ENCODE measurements around the gene GABARAP.
A peak's percentile ranks its signal among the peaks of the same experiment; 100 is the strongest.
"Not testable (repeated sequence)": the region's sequence is repeated elsewhere in the genome, so short reads cannot be mapped to it uniquely, and the experiment has no call there.

Gene GABARAP

DNA sequence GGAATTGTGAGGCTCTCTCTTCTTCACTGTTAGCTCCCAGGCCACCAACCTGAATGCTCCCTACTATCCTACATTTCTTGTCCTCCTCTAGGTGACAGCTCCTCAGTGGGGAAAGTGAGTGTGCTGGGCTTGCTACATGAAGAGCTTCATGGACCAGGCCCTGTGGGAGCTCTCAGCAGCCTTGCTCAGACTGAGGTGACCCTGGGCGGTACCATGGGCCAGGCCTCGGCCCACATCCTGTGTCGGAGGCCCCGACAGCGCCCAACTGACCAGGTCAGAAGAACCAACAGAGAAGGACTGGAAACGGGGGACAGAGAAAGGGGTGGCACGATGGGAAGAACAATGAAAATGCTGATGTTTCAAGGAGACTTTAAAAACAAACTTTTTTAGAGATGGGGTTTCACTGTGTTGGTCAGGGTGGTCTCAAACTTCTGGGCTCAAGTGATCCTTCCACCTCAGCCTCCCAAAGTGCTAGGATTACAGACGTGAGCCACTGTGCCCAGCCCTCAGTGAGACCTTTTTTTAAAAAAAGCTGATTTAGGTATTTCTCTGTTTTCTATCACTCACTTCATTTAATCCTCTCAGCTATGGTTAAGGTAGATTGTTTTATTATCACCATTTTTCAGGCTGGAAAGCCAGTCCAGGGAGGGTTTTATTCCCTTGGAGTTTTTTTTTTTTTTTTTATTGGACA is 14.7 kb upstream of the GABARAP start:
- Histone ChIP-seq H3K27me3 (ENCODE audit: control insufficient read depth, insufficient read depth, low read length) (peaks cover 3% of the 10 kb centered on the region), H3K36me3 (ENCODE audit: control insufficient read depth, insufficient read depth, low read length) (peaks cover 21% of the 10 kb centered on the region), H3K27ac (ENCODE audit: low read depth, low read length) (no peak overlapping the region), H3K9ac (ENCODE audit: low read length) (peak overlapping the region; percentile 25), H3K4me1 (ENCODE audit: control insufficient read depth, insufficient read depth, low read length) (peaks cover 9% of the 10 kb centered on the region), H3K4me3 (ENCODE audit: low read length) (no peak overlapping the region)

DNA sequence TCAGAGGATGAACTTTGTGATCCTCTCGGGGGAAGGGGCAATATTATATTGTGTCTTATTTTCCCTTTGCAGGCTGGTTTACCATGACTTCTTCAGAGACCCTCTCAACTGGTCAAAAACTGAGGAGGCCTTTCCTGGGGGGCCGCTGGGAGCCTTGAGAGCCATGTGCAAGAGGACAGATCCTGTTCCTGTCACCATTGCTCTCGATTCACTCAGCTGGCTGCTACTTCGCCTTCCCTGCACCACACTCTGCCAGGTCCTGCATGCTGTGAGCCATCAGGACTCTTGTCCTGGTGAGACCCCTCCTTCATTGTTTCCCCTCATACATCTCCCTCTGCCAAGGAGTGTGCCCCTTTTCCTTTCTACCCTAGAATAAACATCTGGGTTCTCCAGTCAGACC is 12.3 kb upstream of the GABARAP start:
- Histone ChIP-seq H3K9ac (ENCODE audit: low read length) (no peak overlapping the region), H3K36me3 (ENCODE audit: control insufficient read depth, insufficient read depth, low read length) (peaks cover 21% of the 10 kb centered on the region), H3K27ac (ENCODE audit: low read depth, low read length) (no peak overlapping the region), H3K27me3 (ENCODE audit: control insufficient read depth, insufficient read depth, low read length) (no peaks in the 10 kb centered on the region), H3K4me3 (ENCODE audit: low read length) (no peak overlapping the region), H3K4me1 (ENCODE audit: control insufficient read depth, insufficient read depth, low read length) (peaks cover 15% of the 10 kb centered on the region)

DNA sequence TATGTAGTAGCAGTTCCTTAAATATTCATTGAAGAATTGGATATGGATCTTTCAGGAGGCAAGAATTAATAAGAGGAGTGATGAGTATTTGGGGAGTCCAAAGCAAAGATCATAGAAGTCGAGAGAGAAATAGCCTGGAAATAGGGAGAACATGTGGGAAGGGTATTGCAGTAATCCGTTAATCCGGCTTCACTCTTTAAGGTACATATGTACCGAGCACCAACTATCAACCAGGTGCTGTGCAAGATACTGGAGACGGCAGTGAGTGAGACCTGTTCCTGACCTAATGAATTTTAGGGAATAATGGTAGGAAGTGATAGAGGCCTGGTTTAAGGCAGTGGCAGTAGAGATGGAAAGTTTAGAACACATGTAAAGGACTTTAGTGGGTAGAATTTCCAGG is 10.8 kb upstream of the GABARAP start:
- Histone ChIP-seq H3K27ac (ENCODE audit: low read depth, low read length) (peak overlapping the region; percentile 100), H3K9ac (ENCODE audit: low read length) (no peak overlapping the region), H3K27me3 (ENCODE audit: control insufficient read depth, insufficient read depth, low read length) (no peaks in the 10 kb centered on the region), H3K4me1 (ENCODE audit: control insufficient read depth, insufficient read depth, low read length) (peaks cover 15% of the 10 kb centered on the region), H3K36me3 (ENCODE audit: control insufficient read depth, insufficient read depth, low read length) (peaks cover 15% of the 10 kb centered on the region), H3K4me3 (ENCODE audit: low read length) (peak overlapping the region; percentile 85)

DNA sequence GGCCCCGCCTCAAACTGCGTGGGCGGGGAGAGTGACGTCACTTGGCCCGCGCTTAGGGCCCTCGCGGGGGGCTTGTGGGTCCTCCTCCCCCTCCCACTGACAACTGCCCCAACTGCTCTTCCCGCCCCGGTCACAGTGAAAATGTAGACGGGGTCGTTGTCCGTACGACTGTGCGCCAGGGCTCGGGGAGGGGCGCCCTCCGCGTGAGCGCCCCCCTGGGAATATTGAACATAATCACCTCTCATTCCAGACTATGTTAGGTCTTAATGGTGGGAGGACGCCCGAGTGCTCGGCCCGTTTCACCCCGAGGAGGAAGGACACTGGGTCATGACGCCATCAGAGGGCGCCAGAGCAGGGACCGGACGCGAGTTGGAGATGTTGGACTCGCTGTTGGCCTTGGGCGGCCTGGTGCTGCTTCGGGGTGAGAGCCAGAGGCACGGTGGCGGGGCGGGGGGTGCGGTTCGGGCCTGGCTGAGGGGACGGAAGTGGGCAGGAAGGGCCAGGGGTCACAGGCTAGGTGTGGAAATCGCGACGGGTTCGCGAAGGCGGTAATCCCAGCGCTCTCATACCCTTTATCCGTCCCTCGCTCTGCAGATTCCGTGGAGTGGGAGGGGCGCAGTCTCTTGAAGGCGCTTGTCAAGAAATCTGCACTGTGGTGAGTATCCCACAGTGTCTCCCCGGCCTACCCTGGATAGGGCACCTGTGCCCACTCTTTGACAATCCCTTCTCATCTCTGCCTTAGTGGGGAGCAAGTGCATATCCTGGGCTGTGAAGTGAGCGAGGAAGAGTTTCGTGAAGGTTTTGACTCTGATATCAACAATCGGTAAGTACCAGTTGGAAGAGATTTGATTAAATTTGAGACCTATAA is 10.2 kb upstream of the GABARAP start, which contains the start of gene ELP5:
TSS of gene ELP5 (plus strand) at position 40 of the 868 bp plus-strand sequence. CDS start at position 376, 336 bp downstream.
- Histone ChIP-seq H3K4me1 (ENCODE audit: control insufficient read depth, insufficient read depth, low read length) (peaks cover 15% of the 10 kb centered on the region), H3K27ac (ENCODE audit: low read depth, low read length) (peak within 1 kb of the TSS; percentile 100), H3K36me3 (ENCODE audit: control insufficient read depth, insufficient read depth, low read length) (peaks cover 14% of the 10 kb centered on the region), H3K27me3 (ENCODE audit: control insufficient read depth, insufficient read depth, low read length) (no peaks in the 10 kb centered on the region), H3K4me3 (ENCODE audit: low read length) (peak within 1 kb of the TSS; percentile 85), H3K9ac (ENCODE audit: low read length) (peak within 1 kb of the TSS; percentile 92)

DNA sequence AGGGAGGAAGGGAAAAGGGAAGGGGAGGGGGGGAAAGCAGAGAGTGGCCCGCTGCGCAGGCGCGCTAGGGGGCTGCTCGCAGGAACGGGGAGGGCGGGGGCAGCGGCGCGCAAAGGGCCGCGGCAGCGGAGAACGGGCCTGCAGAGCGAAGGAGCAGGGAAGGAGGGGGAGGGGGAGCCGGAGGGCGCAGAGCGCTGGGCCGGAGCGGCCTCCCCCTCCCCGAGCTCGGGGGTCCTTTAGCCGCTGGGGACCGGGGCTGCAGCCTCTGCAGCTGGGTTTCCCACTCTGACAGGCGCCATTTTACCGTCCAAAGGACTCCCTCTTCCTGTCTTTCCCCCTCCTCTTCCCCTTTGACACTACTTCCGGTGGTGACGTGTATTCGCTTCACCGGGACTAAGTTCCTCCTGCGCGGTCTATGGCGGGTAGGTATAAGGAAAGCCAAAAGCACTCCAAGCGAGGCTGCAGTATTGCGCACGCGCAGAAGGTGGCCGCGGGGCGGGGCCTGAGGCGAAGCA is 9.5 kb upstream of the GABARAP start, which contains the start of gene CTDNEP1:
TSS of gene CTDNEP1 (minus strand) at position 74 of the 515 bp plus-strand sequence. CDS start 438 bp downstream, outside the sequence.
- H3K27me3 ChIP-seq (ENCODE audit: control insufficient read depth, insufficient read depth, low read length), result no peaks in the 10 kb centered on the region
- peak within 1 kb of the TSS; percentile 100 for H3K27ac ChIP-seq (ENCODE audit: low read depth, low read length)
- H3K4me1 ChIP-seq (ENCODE audit: control insufficient read depth, insufficient read depth, low read length), result peaks cover 15% of the 10 kb centered on the region
- H3K36me3 ChIP-seq (ENCODE audit: control insufficient read depth, insufficient read depth, low read length), result peaks cover 11% of the 10 kb centered on the region
- H3K4me3 ChIP-seq (ENCODE audit: low read length), result peak within 1 kb of the TSS; percentile 85
- peak within 1 kb of the TSS; percentile 92 for H3K9ac ChIP-seq (ENCODE audit: low read length)

DNA sequence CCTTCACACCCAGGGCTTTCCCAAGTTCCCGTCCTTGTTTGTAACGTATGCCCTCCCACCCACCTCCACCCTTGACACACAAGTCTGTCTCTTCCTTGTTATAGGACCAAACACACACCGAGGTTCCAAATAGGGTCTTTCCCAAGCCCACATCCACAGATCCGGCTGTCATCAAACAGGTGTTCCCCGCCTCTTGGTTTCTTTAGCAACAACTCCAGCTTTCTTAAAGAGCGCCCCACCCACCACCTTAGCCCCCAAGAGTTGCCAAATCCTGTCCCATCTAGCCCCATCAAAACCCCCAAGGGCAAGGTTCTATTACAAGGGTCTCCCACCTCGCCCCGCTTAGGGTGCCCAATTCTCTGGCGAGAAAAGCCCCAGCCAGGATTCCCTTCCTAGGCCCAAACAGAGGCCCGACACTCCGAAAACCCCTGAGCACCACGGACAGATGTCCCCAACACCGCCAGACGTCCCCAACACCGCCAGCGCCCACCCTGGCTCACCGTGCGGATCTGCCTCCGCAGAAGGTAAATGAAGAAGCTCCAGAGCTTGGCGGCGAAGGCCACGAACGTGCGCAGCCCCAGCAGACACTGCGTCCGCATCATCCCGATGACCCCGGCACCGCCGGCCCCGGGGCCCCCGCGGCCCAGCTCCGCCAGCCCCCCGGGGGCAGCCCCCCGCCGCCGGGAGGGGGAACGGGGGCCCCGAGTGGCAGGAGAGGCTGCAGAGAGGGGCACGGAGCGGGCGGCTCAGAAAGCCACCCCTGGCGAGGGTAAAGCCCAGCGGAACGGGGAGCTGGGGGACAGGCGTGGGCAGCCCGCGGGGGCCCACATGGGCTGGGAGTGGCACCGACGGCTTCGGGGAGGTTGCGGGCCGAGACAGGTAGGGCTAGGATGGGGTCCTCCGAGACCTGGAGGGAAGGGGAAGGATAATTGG is 8.7 kb upstream of the GABARAP start:
- peak overlapping the region; percentile 83 for H3K4me3 ChIP-seq (ENCODE audit: low read length)
- peak overlapping the region; percentile 100 for H3K27ac ChIP-seq (ENCODE audit: low read depth, low read length)
- peaks cover 13% of the 10 kb centered on the region for H3K36me3 ChIP-seq (ENCODE audit: control insufficient read depth, insufficient read depth, low read length)
- H3K27me3 ChIP-seq (ENCODE audit: control insufficient read depth, insufficient read depth, low read length), result no peaks in the 10 kb centered on the region
- H3K9ac ChIP-seq (ENCODE audit: low read length), result peak overlapping the region; percentile 83
- H3K4me1 ChIP-seq (ENCODE audit: control insufficient read depth, insufficient read depth, low read length), result peaks cover 15% of the 10 kb centered on the region

DNA sequence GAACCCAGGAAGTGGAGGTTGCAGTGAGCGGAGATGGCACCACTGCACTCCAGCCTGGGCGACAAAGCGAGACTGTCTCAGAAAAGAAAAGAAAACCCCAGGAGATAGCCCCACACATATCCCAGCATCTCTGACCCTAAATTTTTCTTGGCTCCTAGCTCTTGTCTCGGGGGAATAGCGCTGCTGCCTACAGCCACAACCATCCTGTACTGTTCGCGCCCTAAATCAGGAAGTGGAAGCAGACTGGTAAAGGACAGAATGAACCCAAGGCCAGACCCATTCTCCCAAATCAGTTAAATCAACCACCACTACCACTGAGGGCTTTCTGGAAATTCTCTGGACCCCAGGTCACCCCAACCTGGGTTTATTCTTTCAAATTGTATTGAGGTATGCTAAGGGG is 7.6 kb upstream of the GABARAP start:
- H3K36me3 ChIP-seq (ENCODE audit: control insufficient read depth, insufficient read depth, low read length), result peaks cover 16% of the 10 kb centered on the region
- no peaks in the 10 kb centered on the region for H3K27me3 ChIP-seq (ENCODE audit: control insufficient read depth, insufficient read depth, low read length)
- peaks cover 15% of the 10 kb centered on the region for H3K4me1 ChIP-seq (ENCODE audit: control insufficient read depth, insufficient read depth, low read length)
- H3K9ac ChIP-seq (ENCODE audit: low read length), result no peak overlapping the region
- peak overlapping the region; percentile 83 for H3K4me3 ChIP-seq (ENCODE audit: low read length)
- H3K27ac ChIP-seq (ENCODE audit: low read depth, low read length), result no peak overlapping the region

DNA sequence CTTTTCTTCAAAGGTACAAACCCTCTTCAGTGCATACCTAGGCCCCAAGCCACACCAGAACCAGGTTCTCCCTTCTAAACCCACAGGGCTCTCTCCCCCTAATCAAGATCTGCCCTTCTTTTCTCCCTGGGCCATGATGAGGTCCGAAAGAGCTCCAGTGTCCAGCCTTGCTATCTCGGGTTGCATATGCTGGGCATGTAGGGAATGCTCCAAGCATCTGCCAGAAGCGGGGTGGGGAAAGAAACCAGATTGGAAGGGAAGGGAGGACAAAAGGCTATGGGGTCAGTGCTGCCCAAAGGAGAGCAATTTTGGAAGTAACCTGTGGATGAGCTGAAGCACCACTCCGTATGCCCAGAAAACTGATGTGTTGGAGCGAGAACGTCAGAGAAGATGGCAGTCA is 7.0 kb upstream of the GABARAP start:
- peaks cover 15% of the 10 kb centered on the region for H3K4me1 ChIP-seq (ENCODE audit: control insufficient read depth, insufficient read depth, low read length)
- H3K36me3 ChIP-seq (ENCODE audit: control insufficient read depth, insufficient read depth, low read length), result peaks cover 15% of the 10 kb centered on the region
- peak overlapping the region; percentile 30 for H3K4me3 ChIP-seq (ENCODE audit: low read length)
- H3K9ac ChIP-seq (ENCODE audit: low read length), result no peak overlapping the region
- H3K27ac ChIP-seq (ENCODE audit: low read depth, low read length), result no peak overlapping the region
- no peaks in the 10 kb centered on the region for H3K27me3 ChIP-seq (ENCODE audit: control insufficient read depth, insufficient read depth, low read length)

DNA sequence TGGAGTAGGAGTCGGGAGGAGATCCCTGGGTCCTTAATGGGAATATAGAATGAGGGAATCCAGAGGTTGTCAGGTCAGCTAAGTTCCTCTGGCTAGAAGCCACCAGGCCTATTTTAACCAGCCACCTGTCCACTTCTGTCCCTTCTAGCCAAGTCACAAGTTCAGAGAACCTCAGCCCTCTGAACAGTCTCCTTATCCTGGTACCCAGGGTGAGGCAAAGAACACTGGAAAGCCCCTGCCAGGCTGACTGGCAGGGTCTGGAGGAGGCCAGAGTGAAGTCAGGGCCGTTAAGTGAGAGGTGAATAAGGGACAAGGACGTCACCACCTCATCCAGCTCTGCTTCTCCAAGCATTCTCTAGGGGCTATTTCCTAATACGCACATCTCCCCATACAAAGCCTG is 6.5 kb upstream of the GABARAP start:
- H3K27ac ChIP-seq (ENCODE audit: low read depth, low read length), result no peak overlapping the region
- peaks cover 18% of the 10 kb centered on the region for H3K36me3 ChIP-seq (ENCODE audit: control insufficient read depth, insufficient read depth, low read length)
- H3K4me3 ChIP-seq (ENCODE audit: low read length), result no peak overlapping the region
- no peaks in the 10 kb centered on the region for H3K27me3 ChIP-seq (ENCODE audit: control insufficient read depth, insufficient read depth, low read length)
- H3K4me1 ChIP-seq (ENCODE audit: control insufficient read depth, insufficient read depth, low read length), result peaks cover 15% of the 10 kb centered on the region
- H3K9ac ChIP-seq (ENCODE audit: low read length), result no peak overlapping the region

DNA sequence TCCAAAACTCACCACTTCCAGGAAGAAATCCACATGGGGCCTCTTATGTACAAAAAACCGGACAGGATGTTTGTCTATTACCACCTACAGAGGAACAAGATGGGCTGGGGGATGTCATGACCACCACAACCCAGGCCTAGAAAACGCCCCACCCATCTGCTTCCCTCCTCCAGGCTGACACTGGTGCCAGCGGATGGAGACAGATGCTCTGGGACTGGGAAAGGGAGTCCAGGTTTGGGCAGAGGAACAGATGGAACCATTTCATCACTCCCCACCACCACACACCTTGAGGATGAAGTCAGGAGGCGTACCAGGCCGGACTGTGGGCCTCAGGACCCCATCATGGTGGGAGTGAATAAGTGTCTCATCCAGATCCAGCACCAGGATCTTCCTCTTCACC is 4.5 kb upstream of the GABARAP start:
- no peaks in the 10 kb centered on the region for H3K27me3 ChIP-seq (ENCODE audit: control insufficient read depth, insufficient read depth, low read length)

DNA sequence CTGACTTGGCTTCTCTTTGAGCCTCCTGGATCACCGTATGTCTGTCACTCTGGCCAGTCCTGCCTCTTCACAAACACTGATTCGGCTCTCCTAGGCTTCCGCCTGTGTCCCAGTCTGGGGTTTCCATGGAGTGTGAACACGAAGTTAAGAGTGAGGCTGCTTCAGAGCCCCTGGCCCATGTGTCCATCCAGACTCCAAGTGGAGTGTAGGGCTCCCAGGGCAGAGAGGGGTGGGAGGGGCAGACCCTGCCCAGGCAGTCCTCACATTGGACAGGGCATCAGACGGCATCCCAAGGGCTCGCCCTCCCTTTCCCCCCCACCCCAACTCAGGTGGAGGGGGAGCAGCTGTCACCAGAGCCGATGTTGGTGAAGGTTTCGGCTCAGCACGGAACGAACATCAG is 1.6 kb upstream of the GABARAP start:
- not testable (repeated sequence) for H3K4me3 ChIP-seq (ENCODE audit: low read length); H3K27me3 ChIP-seq (ENCODE audit: control insufficient read depth, insufficient read depth, low read length); H3K27ac ChIP-seq (ENCODE audit: low read depth, low read length); H3K9ac ChIP-seq (ENCODE audit: low read length)
- Histone ChIP-seq H3K36me3 (ENCODE audit: control insufficient read depth, insufficient read depth, low read length) (peaks cover 25% of the 10 kb centered on the region), H3K4me1 (ENCODE audit: control insufficient read depth, insufficient read depth, low read length) (peaks cover 11% of the 10 kb centered on the region)

More for the DNA sequence above, 4.5 kb upstream of the GABARAP start:
- H3K36me3 ChIP-seq (ENCODE audit: control insufficient read depth, insufficient read depth, low read length), result peaks cover 18% of the 10 kb centered on the region
- no peak overlapping the region for H3K27ac ChIP-seq (ENCODE audit: low read depth, low read length)
- peaks cover 6% of the 10 kb centered on the region for H3K4me1 ChIP-seq (ENCODE audit: control insufficient read depth, insufficient read depth, low read length)
- no peak overlapping the region for H3K9ac ChIP-seq (ENCODE audit: low read length)
- no peak overlapping the region for H3K4me3 ChIP-seq (ENCODE audit: low read length)

DNA sequence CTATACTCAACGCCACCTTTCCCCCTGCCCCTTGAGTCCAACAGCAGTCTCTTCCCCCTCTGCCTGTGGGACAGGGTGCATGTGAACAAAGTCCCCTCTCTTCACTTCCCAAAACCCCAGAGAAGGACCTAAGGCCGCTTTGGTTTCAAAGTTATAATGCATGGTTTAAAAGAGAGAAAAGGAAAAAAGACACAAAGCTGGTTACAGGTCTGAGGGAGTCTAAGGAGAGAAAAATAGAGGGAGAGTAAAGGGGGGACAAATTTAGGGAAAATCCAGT is 1.1 kb upstream of the GABARAP start:
- peaks cover 11% of the 10 kb centered on the region for H3K4me1 ChIP-seq (ENCODE audit: control insufficient read depth, insufficient read depth, low read length)
- H3K36me3 ChIP-seq (ENCODE audit: control insufficient read depth, insufficient read depth, low read length), result peaks cover 25% of the 10 kb centered on the region
- H3K4me3 ChIP-seq (ENCODE audit: low read length), result peak overlapping the region; percentile 84

More for the DNA sequence above, 1.1 kb upstream of the GABARAP start:
- Histone ChIP-seq H3K27ac (ENCODE audit: low read depth, low read length) (peak overlapping the region; percentile 98), H3K27me3 (ENCODE audit: control insufficient read depth, insufficient read depth, low read length) (no peaks in the 10 kb centered on the region), H3K9ac (ENCODE audit: low read length) (peak overlapping the region; percentile 58)

Data from rectal smooth muscle tissue (tissue), 1 donor.